Ascending aorta (tissue), 2 donors: ENCODE data around the gene VWA1. TPM values are rescaled to one million over a fixed set of nuclear protein-coding genes. Genes with fewer than 3 reads are reported as not detected.

Experiments
- DNase-seq, 2 donors: peaks; one replicate each; pipeline ENCODE4 v3.0.0-alpha.2; 2019; ENCODE audit warnings: low spot score in 2 of 2
- H3K27ac ChIP-seq, 2 donors: fragments of 200-600 bp; sonication (generic); one replicate each; pipeline ENCODE4 v1.5.1; 2016 to 2017; ENCODE audit warnings: mild to moderate bottlenecking in 1 of 2
- H3K27me3 ChIP-seq: fragments of 200-600 bp; sonication (generic); one replicate; pipeline ENCODE4 v1.5.1; 2017
- H3K36me3 ChIP-seq, 2 donors: fragments of 200-600 bp; sonication (generic); one replicate each; pipeline ENCODE4 v1.5.1; 2016
- H3K4me1 ChIP-seq, 2 donors: fragments of 200-600 bp; sonication (generic); one replicate each; pipeline ENCODE4 v1.5.1; 2016 to 2017; ENCODE audit warnings: mild to moderate bottlenecking in 1 of 2
- H3K4me3 ChIP-seq, 2 donors: fragments of 200-600 bp; sonication (generic); one replicate each; pipeline ENCODE4 v1.5.1; 2016 to 2017; ENCODE audit warnings: mild to moderate bottlenecking in 1 of 2
- H3K9me3 ChIP-seq, 2 donors: fragments of 200-600 bp; sonication (generic); one replicate each; pipeline ENCODE4 v1.5.1; 2016
- intact Hi-C: fragments of 100-400 bp; cut with DNase I; formaldehyde crosslinking; loops from one replicate; pipeline ENCODE4 v1.15.1; 2023
- total RNA-seq: library from RNA; depleted of rRNA; stranded (reverse); fragments of >200 nt; gene quantifications from one replicate; pipeline ENCODE4 v1.1.0, GENCODE V29; 2016
- TF ChIP-seq, protein P1 (sequence below), 3 experiments: fragments of 200-600 bp in 2 of 3; fragments of 450-650 bp in 1 of 3; sonication (generic) in 2 of 3; IDR thresholded peaks; one replicate each; pipeline ENCODE4 v1.5.1; 2016 to 2019; ENCODE audit warnings: antibody characterized with exemption in 3 of 3, mild to moderate bottlenecking in 1 of 3, moderate library complexity in 1 of 3

VWA1 gene
- total RNA-seq, 1 donor from 2014 or later = 79.0 TPM

DNA sequence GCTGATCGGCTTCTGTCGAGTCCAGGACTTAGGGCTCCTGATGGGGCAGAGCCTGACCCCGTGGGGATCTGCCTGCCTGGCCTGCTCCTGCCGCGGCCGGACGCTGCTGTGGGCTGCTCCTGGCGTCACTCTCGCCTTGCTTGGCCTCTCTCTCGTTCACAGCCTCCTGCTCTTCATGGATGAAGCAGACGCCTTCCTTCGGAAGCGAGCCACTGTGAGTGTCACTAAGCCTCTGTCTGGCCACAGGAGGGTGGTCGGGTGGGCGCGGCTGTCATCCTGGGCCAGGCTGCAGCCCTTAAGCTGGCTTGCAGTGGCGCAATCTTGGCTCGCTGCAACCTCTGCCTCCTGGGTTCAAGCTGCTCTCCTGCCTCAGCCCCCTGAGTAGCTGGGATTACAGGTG is 52.2 kb downstream of the VWA1 start:
- H3K4me3 ChIP-seq = no peak overlapping the region
- peaks cover 0 to 9% of the 10 kb centered on the region in 2 donors for H3K9me3 ChIP-seq
- H3K27me3 ChIP-seq = no peaks in the 10 kb centered on the region
- no peak for DNase-seq
- no peaks in the 10 kb centered on the region for H3K4me1 ChIP-seq
- H3K27ac ChIP-seq = no peak overlapping the region
- H3K36me3 ChIP-seq = peaks cover 64 to 79% of the 10 kb centered on the region in 2 donors
- intact Hi-C loops = no loop called here
- TF ChIP-seq, protein P1, sequence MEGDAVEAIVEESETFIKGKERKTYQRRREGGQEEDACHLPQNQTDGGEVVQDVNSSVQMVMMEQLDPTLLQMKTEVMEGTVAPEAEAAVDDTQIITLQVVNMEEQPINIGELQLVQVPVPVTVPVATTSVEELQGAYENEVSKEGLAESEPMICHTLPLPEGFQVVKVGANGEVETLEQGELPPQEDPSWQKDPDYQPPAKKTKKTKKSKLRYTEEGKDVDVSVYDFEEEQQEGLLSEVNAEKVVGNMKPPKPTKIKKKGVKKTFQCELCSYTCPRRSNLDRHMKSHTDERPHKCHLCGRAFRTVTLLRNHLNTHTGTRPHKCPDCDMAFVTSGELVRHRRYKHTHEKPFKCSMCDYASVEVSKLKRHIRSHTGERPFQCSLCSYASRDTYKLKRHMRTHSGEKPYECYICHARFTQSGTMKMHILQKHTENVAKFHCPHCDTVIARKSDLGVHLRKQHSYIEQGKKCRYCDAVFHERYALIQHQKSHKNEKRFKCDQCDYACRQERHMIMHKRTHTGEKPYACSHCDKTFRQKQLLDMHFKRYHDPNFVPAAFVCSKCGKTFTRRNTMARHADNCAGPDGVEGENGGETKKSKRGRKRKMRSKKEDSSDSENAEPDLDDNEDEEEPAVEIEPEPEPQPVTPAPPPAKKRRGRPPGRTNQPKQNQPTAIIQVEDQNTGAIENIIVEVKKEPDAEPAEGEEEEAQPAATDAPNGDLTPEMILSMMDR (IDR thresholded peaks at IDR 0.05) = no peak

DNA sequence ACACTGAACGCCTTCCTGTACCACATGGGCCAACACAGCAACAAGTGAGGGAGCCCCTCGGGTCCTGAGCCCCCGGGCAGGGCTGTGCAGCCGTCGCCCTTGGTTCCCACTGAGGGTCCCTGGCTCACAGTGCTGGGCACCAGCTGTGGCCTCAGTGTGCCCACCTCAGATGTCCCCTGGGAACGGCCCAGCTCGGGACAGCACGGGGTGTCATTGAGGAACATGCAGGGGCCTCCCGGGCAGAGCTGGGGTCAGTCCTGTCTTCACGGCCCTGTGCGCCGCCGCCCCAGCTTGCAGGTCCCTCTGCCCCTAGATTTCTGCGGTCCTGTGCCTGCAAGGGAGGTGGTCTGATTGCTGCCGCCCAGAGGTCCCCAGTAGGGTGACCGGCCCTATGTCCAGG is 53.7 kb downstream of the VWA1 start:
- Histone ChIP-seq H3K4me1 (no peaks in the 10 kb centered on the region), H3K36me3 (peaks cover 58 to 82% of the 10 kb centered on the region in 2 donors), H3K4me3 (no peak overlapping the region), H3K27me3 (no peaks in the 10 kb centered on the region), H3K9me3 (peaks cover 0 to 18% of the 10 kb centered on the region in 2 donors), H3K27ac (no peak overlapping the region)
- intact Hi-C loops = no loop called here
- DNase-seq = no peak
- TF ChIP-seq, protein P1 (IDR thresholded peaks at IDR 0.05) = no peak

- DNase-seq = no peak
- H3K27me3 ChIP-seq = no peaks in the 10 kb centered on the region
- H3K4me1 ChIP-seq = no peaks in the 10 kb centered on the region
- peaks cover 61 to 82% of the 10 kb centered on the region in 2 donors for H3K36me3 ChIP-seq
- TF ChIP-seq, protein P1 (IDR thresholded peaks at IDR 0.05) = no peak
- H3K9me3 ChIP-seq = peaks cover 0 to 18% of the 10 kb centered on the region in 2 donors
- intact Hi-C loops = no loop called here
- H3K4me3 ChIP-seq = no peak overlapping the region
- H3K27ac ChIP-seq = no peak overlapping the region
Measured at GRCh38 chr1:1489861-1490260, 54.4 kb downstream of the VWA1 start.

DNA sequence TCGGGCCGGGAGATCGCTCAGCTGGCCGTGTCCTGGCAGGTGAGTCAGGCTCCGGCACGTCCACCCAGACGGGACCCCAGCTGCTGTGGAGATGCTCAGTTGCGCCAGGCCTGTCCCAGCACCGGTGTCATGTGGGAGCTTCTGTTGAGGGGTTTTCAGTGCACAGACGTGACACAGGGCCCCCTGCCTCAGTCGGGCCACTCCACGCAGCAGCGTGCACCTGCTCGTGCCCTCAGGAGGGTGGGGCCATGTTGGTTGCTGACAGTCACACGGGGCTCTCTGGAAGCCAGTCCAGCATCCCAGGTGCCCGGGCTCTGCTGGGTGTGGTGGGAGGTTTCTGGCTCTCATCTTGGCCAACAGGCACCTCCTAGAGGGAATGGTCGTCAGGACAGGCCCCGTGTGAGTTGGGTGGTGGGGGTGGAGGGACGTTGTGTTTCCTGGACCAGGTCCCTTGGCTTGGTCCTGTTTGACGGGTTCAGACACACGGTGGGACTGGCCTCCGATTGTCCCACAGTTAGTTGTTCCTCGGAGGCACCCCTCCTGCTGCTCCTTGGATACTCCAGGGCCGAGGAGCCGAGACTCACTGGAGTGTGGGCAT is 55.2 kb downstream of the VWA1 start:
- intact Hi-C loops = no loop called here
- Histone ChIP-seq H3K9me3 (peaks cover 0 to 18% of the 10 kb centered on the region in 2 donors), H3K36me3 (peaks cover 58 to 81% of the 10 kb centered on the region in 2 donors), H3K4me1 (no peaks in the 10 kb centered on the region), H3K4me3 (no peak overlapping the region), H3K27ac (no peak overlapping the region), H3K27me3 (no peaks in the 10 kb centered on the region)
- no peak for DNase-seq
- TF ChIP-seq, protein P1 (IDR thresholded peaks at IDR 0.05) = no peak

DNA sequence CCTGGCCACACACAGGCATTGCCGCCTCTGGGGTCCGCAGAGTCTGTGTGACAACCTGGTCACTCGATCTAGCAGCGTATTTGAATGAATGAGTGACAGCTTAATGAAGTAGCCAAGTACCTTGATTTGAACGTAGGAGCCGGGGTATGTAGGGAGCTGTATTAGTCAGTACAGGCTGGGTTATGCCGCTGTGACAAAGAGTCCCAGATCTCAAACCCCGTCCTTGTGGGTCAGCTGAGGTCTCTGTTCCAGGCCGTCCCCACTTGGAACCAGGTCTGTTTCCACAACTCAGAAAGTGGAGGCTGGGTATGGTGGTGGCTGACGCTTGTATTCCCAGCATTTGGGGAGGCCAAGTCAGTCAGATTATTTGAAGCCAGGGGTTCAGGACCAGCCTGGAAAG is 56.1 kb downstream of the VWA1 start:
- H3K4me1 ChIP-seq = no peaks in the 10 kb centered on the region
- H3K27me3 ChIP-seq = no peaks in the 10 kb centered on the region
- TF ChIP-seq, protein P1 (IDR thresholded peaks at IDR 0.05) = no peak
- no peak overlapping the region for H3K27ac ChIP-seq
- intact Hi-C loops = no loop called here
- H3K4me3 ChIP-seq = no peak overlapping the region
- peaks cover 57 to 80% of the 10 kb centered on the region in 2 donors for H3K36me3 ChIP-seq
- H3K9me3 ChIP-seq = peaks cover 0 to 18% of the 10 kb centered on the region in 2 donors
- no peak for DNase-seq

Other genes with a start within 250 kb of the VWA1 start
- not detected for gene TNFRSF18, start 229.1 kb upstream of the VWA1 start, total RNA-seq
- 4.8 TPM for gene TNFRSF4, start 221.5 kb upstream of the VWA1 start, total RNA-seq
- 223 TPM for gene SDF4, start 203.7 kb upstream of the VWA1 start, total RNA-seq
- gene B3GALT6, start 203.5 kb upstream of the VWA1 start, total RNA-seq = 94.9 TPM
- not detected for gene C1QTNF12, start 189.0 kb upstream of the VWA1 start, total RNA-seq
- gene UBE2J2, start 161.8 kb upstream of the VWA1 start, total RNA-seq = 25.2 TPM
- 0.32 TPM for gene SCNN1D, start 155.3 kb upstream of the VWA1 start, total RNA-seq
- 105 TPM for gene ACAP3, start 127.8 kb upstream of the VWA1 start, total RNA-seq
- gene PUSL1, start 127.1 kb upstream of the VWA1 start, total RNA-seq = 28.3 TPM
- 214 TPM for gene INTS11, start 111.0 kb upstream of the VWA1 start, total RNA-seq
- gene CPTP, start 110.9 kb upstream of the VWA1 start, total RNA-seq = 71.3 TPM
- 2.7 TPM for gene TAS1R3, start 104.4 kb upstream of the VWA1 start, total RNA-seq
- 66.7 TPM for gene DVL1, start 86.3 kb upstream of the VWA1 start, total RNA-seq
- gene MXRA8, start 77.1 kb upstream of the VWA1 start, total RNA-seq = 345 TPM
- gene AURKAIP1, start 60.5 kb upstream of the VWA1 start, total RNA-seq = 247 TPM
- gene CCNL2, start 36.4 kb upstream of the VWA1 start, total RNA-seq = 150 TPM
- 63.4 TPM for gene MRPL20, start 28.4 kb upstream of the VWA1 start, total RNA-seq
- 12.5 TPM for gene ANKRD65, start 14.4 kb upstream of the VWA1 start, total RNA-seq
- gene ATAD3C, start 14.0 kb downstream of the VWA1 start, total RNA-seq = not detected
- 14.2 TPM for gene ATAD3B, start 36.1 kb downstream of the VWA1 start, total RNA-seq
- 46.3 TPM for gene ATAD3A, start 76.5 kb downstream of the VWA1 start, total RNA-seq
- not detected for gene TMEM240, start 104.9 kb downstream of the VWA1 start, total RNA-seq
- gene SSU72, start 139.2 kb downstream of the VWA1 start, total RNA-seq = 50.1 TPM
- 1.8 TPM for gene FNDC10, start 164.4 kb downstream of the VWA1 start, total RNA-seq
- gene MIB2, start 179.8 kb downstream of the VWA1 start, total RNA-seq = 96.9 TPM
- 71.3 TPM for gene MMP23B, start 196.5 kb downstream of the VWA1 start, total RNA-seq
- 24.8 TPM for gene CDK11B, start 223.3 kb downstream of the VWA1 start, total RNA-seq